ENCODE measurements around the gene SLC25A30.
"Not testable (repeated sequence)": the region's sequence is repeated elsewhere in the genome, so short reads cannot be mapped to it uniquely, and the experiment has no call there.

Gene SLC25A30

GRCh38 chr13:45385907-45386553, 32.1 kb downstream of the SLC25A30 start:
- Histone ChIP-seq H3K4me3 (ENCODE audit: low read depth, low read length) (no peak overlapping the region), H2AFZ (no peak overlapping the region), H3K9ac (no peak overlapping the region), H3K4me1 (no peaks in the 10 kb centered on the region), H3K36me3 (ENCODE audit: control insufficient read depth, insufficient read depth, low read length) (no peaks in the 10 kb centered on the region), H3K79me2 (no peaks in the 10 kb centered on the region), H3K27ac (no peak overlapping the region), H3K27me3 (ENCODE audit: control insufficient read depth, insufficient read depth, low read length) (no peaks in the 10 kb centered on the region), H3K4me2 (ENCODE audit: low read length) (no peak overlapping the region), H3K9me3 (ENCODE audit: control insufficient read depth, low read length) (no peaks in the 10 kb centered on the region)
- TF ChIP-seq, protein P1, sequence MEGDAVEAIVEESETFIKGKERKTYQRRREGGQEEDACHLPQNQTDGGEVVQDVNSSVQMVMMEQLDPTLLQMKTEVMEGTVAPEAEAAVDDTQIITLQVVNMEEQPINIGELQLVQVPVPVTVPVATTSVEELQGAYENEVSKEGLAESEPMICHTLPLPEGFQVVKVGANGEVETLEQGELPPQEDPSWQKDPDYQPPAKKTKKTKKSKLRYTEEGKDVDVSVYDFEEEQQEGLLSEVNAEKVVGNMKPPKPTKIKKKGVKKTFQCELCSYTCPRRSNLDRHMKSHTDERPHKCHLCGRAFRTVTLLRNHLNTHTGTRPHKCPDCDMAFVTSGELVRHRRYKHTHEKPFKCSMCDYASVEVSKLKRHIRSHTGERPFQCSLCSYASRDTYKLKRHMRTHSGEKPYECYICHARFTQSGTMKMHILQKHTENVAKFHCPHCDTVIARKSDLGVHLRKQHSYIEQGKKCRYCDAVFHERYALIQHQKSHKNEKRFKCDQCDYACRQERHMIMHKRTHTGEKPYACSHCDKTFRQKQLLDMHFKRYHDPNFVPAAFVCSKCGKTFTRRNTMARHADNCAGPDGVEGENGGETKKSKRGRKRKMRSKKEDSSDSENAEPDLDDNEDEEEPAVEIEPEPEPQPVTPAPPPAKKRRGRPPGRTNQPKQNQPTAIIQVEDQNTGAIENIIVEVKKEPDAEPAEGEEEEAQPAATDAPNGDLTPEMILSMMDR (IDR thresholded peaks at IDR 0.05), result no peak

DNA sequence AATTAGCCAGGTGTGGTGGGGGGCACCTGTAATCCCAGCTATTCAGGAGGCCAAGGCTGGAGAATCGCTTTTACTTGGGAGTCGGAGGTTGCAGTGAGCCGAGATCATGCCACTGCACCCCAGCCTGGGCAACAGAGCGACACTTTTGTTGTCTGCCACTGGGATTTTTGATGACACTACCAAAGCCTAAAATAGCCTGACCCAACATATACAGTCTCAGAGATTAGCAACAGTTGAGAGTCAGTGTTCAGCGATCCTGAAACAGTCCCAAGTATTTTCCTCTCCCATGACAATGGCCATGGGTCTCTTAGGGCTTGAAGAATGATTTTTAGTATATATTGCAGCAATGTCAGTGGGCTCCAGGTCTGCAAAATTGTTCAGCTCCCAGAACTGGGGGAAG, 32.9 kb downstream of the SLC25A30 start:
- Histone ChIP-seq H3K4me2 (ENCODE audit: low read length) (no peak overlapping the region), H3K79me2 (no peaks in the 10 kb centered on the region), H3K27me3 (ENCODE audit: control insufficient read depth, insufficient read depth, low read length) (no peaks in the 10 kb centered on the region), H3K4me1 (no peaks in the 10 kb centered on the region), H3K9ac (no peak overlapping the region), H3K4me3 (ENCODE audit: low read depth, low read length) (no peak overlapping the region), H3K9me3 (ENCODE audit: control insufficient read depth, low read length) (no peaks in the 10 kb centered on the region), H2AFZ (no peak overlapping the region), H3K27ac (no peak overlapping the region), H3K36me3 (ENCODE audit: control insufficient read depth, insufficient read depth, low read length) (no peaks in the 10 kb centered on the region)
- TF ChIP-seq, protein P1 (IDR thresholded peaks at IDR 0.05), result no peak

- no peak overlapping the region for H3K27ac ChIP-seq
- H3K27me3 ChIP-seq (ENCODE audit: control insufficient read depth, insufficient read depth, low read length), result no peaks in the 10 kb centered on the region
- H3K36me3 ChIP-seq (ENCODE audit: control insufficient read depth, insufficient read depth, low read length), result no peaks in the 10 kb centered on the region
- H2AFZ ChIP-seq, result no peak overlapping the region
- H3K4me3 ChIP-seq (ENCODE audit: low read depth, low read length), result no peak overlapping the region
- no peaks in the 10 kb centered on the region for H3K9me3 ChIP-seq (ENCODE audit: control insufficient read depth, low read length)
- H3K4me1 ChIP-seq, result no peaks in the 10 kb centered on the region
- TF ChIP-seq, protein P1 (IDR thresholded peaks at IDR 0.05), result no peak
- H3K4me2 ChIP-seq (ENCODE audit: low read length), result no peak overlapping the region
- no peaks in the 10 kb centered on the region for H3K79me2 ChIP-seq
- no peak overlapping the region for H3K9ac ChIP-seq
Measured at GRCh38 chr13:45384474-45385174, 33.5 kb downstream of the SLC25A30 start.

DNA sequence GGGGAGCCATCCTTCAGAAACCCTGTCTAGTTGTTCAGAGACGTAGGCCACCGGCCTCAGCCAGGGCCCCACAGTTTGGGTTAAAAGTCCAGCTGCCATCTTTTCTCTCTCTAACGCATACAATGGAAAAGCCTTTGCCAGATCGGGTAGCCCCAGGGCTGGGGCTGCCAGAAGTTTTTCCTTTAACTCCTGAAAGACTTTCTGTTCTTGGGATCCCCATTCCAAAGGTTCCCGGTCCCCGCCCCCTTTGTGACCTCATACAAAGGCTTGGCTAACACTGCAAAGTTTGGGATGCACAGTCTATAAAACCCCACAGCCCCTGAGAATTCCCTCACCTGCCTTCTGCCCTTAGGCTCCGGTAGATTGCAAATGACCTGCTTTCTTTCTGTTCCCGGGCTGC, 35.4 kb downstream of the SLC25A30 start:
- not testable (repeated sequence) for H3K27me3 ChIP-seq (ENCODE audit: control insufficient read depth, insufficient read depth, low read length); H3K79me2 ChIP-seq

DNA sequence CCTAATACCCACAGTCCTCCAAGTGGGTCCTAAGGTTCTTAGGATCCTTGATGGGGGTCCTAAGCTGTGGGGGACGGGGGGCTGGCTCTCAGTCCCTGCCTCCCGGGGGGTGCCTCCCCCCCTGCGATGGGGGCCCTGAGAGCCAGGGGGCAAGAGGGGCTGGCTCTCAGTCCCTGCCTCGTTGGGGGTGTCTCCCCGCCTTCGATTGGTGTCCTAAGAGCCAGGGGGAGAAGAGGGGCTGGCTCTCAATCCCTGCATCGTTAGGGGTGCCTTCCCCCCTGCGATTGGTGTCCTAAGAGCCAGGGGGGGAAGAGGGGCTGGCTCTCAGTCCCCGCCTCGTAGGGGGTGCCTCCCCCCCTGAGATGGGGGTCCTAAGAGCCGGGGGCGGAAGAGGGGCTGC, 37.0 kb downstream of the SLC25A30 start:
- Histone ChIP-seq H3K4me1 (no peaks in the 10 kb centered on the region), H3K27me3 (ENCODE audit: control insufficient read depth, insufficient read depth, low read length) (no peaks in the 10 kb centered on the region), H3K79me2 (no peaks in the 10 kb centered on the region), H3K9me3 (ENCODE audit: control insufficient read depth, low read length) (no peaks in the 10 kb centered on the region), H3K36me3 (ENCODE audit: control insufficient read depth, insufficient read depth, low read length) (no peaks in the 10 kb centered on the region), H2AFZ (no peak overlapping the region), H3K27ac (no peak overlapping the region), H3K4me3 (ENCODE audit: low read depth, low read length) (no peak overlapping the region), H3K4me2 (ENCODE audit: low read length) (no peak overlapping the region), H3K9ac (no peak overlapping the region)
- TF ChIP-seq, protein P1 (IDR thresholded peaks at IDR 0.05), result no peak

More for the DNA sequence above, 35.4 kb downstream of the SLC25A30 start:
- not testable (repeated sequence) for H2AFZ ChIP-seq; H3K4me2 ChIP-seq (ENCODE audit: low read length); H3K36me3 ChIP-seq (ENCODE audit: control insufficient read depth, insufficient read depth, low read length); H3K9me3 ChIP-seq (ENCODE audit: control insufficient read depth, low read length); H3K9ac ChIP-seq; H3K4me3 ChIP-seq (ENCODE audit: low read depth, low read length); H3K27ac ChIP-seq; H3K4me1 ChIP-seq

DNA sequence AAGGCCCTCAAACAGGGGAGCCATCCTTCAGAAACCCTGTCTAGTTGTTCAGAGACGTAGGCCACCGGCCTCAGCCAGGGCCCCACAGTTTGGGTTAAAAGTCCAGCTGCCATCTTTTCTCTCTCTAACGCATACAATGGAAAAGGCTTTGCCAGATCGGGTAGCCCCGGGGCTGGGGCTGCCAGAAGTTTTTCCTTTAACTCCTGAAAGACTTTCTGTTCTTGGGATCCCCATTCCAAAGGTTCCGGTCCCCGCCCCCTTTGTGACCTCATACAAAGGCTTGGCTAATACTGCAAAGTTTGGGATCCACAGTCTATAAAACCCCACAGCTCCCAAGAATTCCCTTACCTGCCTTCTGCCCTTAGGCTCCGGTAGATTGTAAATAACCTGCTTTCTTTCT, 37.5 kb downstream of the SLC25A30 start:
- not testable (repeated sequence) for H3K79me2 ChIP-seq; H3K27ac ChIP-seq; H3K9ac ChIP-seq; H3K9me3 ChIP-seq (ENCODE audit: control insufficient read depth, low read length); H3K4me3 ChIP-seq (ENCODE audit: low read depth, low read length); H3K36me3 ChIP-seq (ENCODE audit: control insufficient read depth, insufficient read depth, low read length); H3K4me2 ChIP-seq (ENCODE audit: low read length); H3K27me3 ChIP-seq (ENCODE audit: control insufficient read depth, insufficient read depth, low read length); H2AFZ ChIP-seq; H3K4me1 ChIP-seq

DNA sequence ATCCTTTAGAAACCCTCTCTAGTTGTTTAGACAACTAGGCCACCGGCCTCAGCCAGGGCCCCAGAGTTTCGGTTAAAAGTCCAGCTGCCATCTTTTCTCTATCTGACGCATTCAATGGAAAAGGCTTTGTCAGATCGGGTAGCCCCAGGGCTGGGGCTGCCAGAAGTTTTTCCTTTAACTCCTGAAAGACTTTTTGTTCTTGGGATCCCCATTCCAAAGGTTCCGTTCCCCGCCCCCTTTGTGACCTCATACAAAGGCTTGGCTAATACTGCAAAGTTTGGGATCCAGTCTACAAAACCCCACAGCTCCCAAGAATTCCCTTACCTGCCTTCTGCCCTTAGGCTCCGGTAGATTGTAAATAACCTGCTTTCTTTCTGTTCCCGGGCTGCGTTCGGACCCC, 38.7 kb downstream of the SLC25A30 start:
- not testable (repeated sequence) for H3K27me3 ChIP-seq (ENCODE audit: control insufficient read depth, insufficient read depth, low read length); H3K4me3 ChIP-seq (ENCODE audit: low read depth, low read length); H3K27ac ChIP-seq; H3K4me1 ChIP-seq; H2AFZ ChIP-seq; H3K79me2 ChIP-seq; H3K9me3 ChIP-seq (ENCODE audit: control insufficient read depth, low read length); H3K36me3 ChIP-seq (ENCODE audit: control insufficient read depth, insufficient read depth, low read length); H3K9ac ChIP-seq; H3K4me2 ChIP-seq (ENCODE audit: low read length)

DNA sequence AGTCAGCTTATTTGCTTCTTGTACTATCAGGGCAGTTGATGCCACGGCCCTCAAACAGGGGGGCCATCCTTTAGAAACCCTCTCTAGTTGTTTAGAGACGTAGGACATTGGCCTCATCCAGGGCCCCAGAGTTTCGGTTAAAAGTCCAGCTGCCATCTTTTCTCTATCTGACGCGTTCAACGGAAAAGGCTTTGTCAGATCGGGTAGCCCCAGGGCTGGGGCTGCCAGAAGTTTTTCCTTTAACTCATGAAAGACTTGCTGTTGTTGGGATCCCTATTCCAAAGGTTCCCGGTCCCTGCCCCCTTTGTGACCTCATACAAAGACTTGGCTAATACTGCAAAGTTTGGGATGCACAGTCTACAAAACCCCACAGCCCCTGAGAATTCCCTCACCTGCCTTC, 39.4 kb downstream of the SLC25A30 start:
- H2AFZ ChIP-seq; H3K27me3 ChIP-seq (ENCODE audit: control insufficient read depth, insufficient read depth, low read length); H3K9ac ChIP-seq; H3K4me2 ChIP-seq (ENCODE audit: low read length); H3K4me1 ChIP-seq; H3K4me3 ChIP-seq (ENCODE audit: low read depth, low read length); H3K9me3 ChIP-seq (ENCODE audit: control insufficient read depth, low read length); H3K27ac ChIP-seq; H3K79me2 ChIP-seq; H3K36me3 ChIP-seq (ENCODE audit: control insufficient read depth, insufficient read depth, low read length): not testable (repeated sequence)

Data from parathyroid adenoma (tissue), 2 donors.